ENCODE measurements around the gene HOXB6. TPM values are rescaled to one million over a fixed set of nuclear protein-coding genes. Genes with fewer than 3 reads are reported as not detected.

The HOXB6 gene
- total RNA-seq, 5 donors from 2014 or later (not counting 1 experiment from before 2014, with no cell fraction given), result 0.16 to 0.33 TPM; not detected in 3

DNA sequence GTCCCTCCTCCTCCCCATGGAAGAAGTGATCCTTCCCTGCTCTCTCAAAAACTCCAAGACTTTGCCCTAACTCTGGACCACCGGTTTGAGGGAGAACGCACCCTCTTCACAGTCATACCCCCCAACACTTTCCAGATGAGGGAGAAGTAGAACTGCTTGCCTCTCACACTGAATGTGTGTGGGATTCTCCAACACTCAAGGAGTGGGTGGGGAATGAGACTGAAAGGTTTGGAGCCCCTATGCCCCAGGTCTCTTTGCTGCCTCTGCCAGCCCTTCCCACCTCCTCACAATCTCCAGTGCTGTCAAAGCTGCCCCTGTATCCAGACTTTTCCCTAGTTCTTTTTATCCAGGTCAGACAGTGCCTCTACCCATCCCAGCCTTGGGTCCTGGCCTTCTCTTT, 38.1 kb downstream of the HOXB6 start:
- CTCF ChIA-PET, result no interaction called here
- peaks cover 0 to 41% of the 10 kb centered on the region in 2 experiments for H3K27me3 ChIP-seq (replicated peaks in 1 of 2; ENCODE audit: control insufficient read depth in 2 of 2, extremely low read depth in 1 of 2, insufficient read depth in 2 of 2, low read length in 1 of 2)
- peaks cover 12% of the 10 kb centered on the region for H3K36me3 Mint-ChIP-seq

DNA sequence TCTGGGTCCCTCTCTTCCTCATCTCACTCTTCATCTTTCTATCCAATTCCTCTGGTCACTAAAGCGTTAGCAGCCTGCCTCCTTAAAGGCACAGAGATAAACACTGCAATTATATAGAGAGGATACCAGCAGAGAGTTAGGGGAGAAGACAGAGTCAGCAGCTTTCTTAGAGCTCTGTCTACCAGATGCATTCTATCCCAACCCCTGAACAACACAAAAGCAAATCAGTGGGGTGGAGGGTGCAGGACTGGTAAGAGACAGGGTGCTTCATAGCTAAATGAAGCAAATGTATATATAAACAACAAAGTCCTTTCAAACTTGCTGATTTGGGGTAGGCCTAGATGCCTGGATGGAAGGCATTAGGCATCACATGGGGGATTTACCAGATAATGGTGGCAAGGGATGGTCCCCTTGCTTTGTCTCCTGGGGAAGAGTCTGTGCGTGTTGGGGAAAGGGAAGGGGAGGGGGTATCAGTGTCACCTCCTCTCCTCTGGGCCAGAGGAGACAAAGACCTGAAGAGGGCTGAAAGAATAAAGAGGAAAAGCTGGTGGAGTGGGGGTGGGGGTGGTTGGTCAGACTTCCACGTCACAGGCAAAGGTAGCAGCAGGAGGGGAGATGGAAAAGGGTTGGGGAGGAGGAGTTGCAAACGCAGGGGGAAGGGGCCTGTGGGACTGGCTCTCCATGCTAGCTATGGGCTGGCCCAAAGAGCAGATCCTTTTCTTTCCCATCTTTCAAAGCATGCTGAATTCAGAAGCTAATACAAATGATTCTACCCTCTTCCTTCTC, 38.7 kb downstream of the HOXB6 start:
- no peak for ATAC-seq (replicated peaks in 1 of 4)
- H3K27me3 Mint-ChIP-seq, result peaks cover 7 to 26% of the 10 kb centered on the region in 2 donors
- H3K4me1 Mint-ChIP-seq, result peaks cover 0 to 27% (median 16%) of the 10 kb centered on the region in 3 donors
- H3K4me1 ChIP-seq (ENCODE audit: control insufficient read depth in 1 of 2, extremely low read depth in 1 of 2, insufficient read depth in 2 of 2, low read length in 2 of 2), result peaks cover 2 to 15% of the 10 kb centered on the region in 2 experiments
- no peak overlapping the region for H3K27ac ChIP-seq (ENCODE audit: low read length)
- H3K27ac Mint-ChIP-seq, result no peak overlapping the region
- no peaks in the 10 kb centered on the region for H3K9me3 ChIP-seq
- H3K4me3 ChIP-seq (ENCODE audit: control insufficient read depth in 1 of 2, extremely low read depth in 1 of 2, low read length in 1 of 2), result no peak overlapping the region
- H3K9me3 Mint-ChIP-seq, result no peaks in the 10 kb centered on the region
- no peaks in the 10 kb centered on the region for H3K36me3 ChIP-seq (ENCODE audit: control insufficient read depth in 2 of 2, extremely low read depth in 1 of 2, insufficient read depth in 1 of 2, low read length in 1 of 2)
- peaks cover 0 to 42% of the 10 kb centered on the region in 2 experiments for H3K27me3 ChIP-seq (replicated peaks in 1 of 2; ENCODE audit: control insufficient read depth in 2 of 2, extremely low read depth in 1 of 2, insufficient read depth in 2 of 2, low read length in 1 of 2)
- WGBS (ENCODE audit: insufficient coverage), result 100% methylated on average over 1 of the region's 4 CpGs
- no peak for DNase-seq
- CTCF ChIA-PET, result interaction anchor here in 1 of 2 donors (0.5 kb wide), 1 partner anchor 267 kb away, joined by 4 read pairs; no protein-coding TSS in a partner anchor
- POLR2A ChIA-PET, result interaction anchor here in 1 of 2 donors (0.5 kb wide), 1 partner anchor 11 kb away, joined by 4 read pairs; no protein-coding TSS in a partner anchor
- no peak overlapping the region for H3K4me3 Mint-ChIP-seq
- peaks cover 8% of the 10 kb centered on the region for H3K36me3 Mint-ChIP-seq

More for the DNA sequence above, 38.1 kb downstream of the HOXB6 start:
- Histone ChIP-seq H3K4me1 (ENCODE audit: control insufficient read depth in 1 of 2, extremely low read depth in 1 of 2, insufficient read depth in 2 of 2, low read length in 2 of 2) (peaks cover 1 to 9% of the 10 kb centered on the region in 2 experiments), H3K4me3 (ENCODE audit: control insufficient read depth in 1 of 2, extremely low read depth in 1 of 2, low read length in 1 of 2) (no peak overlapping the region), H3K36me3 (ENCODE audit: control insufficient read depth in 2 of 2, extremely low read depth in 1 of 2, insufficient read depth in 1 of 2, low read length in 1 of 2) (peaks cover 0 to 4% of the 10 kb centered on the region in 2 donors), H3K27ac (ENCODE audit: low read length) (no peak overlapping the region), H3K9me3 (no peaks in the 10 kb centered on the region)
- Mint-ChIP-seq H3K27me3 (peaks cover 7 to 26% of the 10 kb centered on the region in 2 donors), H3K9me3 (no peaks in the 10 kb centered on the region), H3K27ac (no peak overlapping the region), H3K4me3 (no peak overlapping the region), H3K4me1 (peaks cover 0 to 23% (median 14%) of the 10 kb centered on the region in 3 donors)
- POLR2A ChIA-PET, result no interaction called here
- no peak for DNase-seq
- WGBS (ENCODE audit: insufficient coverage), result no CpG with 5 or more reads among the region's 2 CpGs
- no peak for ATAC-seq (replicated peaks in 1 of 4)

DNA sequence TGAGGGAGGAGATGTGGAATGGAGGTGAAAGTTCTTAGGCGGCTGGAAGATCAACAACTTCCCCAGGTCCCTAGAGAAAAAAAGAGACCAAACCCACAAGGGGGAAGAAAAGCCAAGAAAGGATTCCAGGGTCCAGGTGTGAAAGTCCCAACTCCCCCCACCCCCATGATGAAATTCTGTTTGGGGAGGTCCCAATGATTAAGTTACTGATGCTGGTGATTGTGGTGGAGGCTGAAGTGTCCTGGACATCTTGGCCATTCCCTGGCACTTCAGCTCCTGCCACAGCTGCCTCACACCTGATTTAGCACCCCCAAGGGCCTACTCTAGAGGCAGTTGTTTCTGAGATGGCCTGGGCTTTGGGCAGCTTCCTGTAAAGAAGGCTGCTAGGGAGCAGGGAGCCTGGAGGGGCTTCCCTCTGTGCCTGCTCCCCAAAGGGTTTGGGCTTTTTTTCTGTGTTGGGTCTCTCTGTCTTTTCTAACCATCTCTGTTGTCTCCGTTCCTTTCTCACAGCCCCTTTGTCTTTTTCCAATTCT, 39.7 kb downstream of the HOXB6 start:
- H3K36me3 Mint-ChIP-seq, result peaks cover 8% of the 10 kb centered on the region
- POLR2A ChIA-PET, result interaction anchor here in 1 of 2 donors (0.5 kb wide), 1 partner anchor 12 kb away, joined by 3 read pairs; no protein-coding TSS in a partner anchor
- H3K4me1 Mint-ChIP-seq, result peaks cover 0 to 27% (median 16%) of the 10 kb centered on the region in 3 donors
- no peaks in the 10 kb centered on the region for H3K36me3 ChIP-seq (ENCODE audit: control insufficient read depth in 2 of 2, extremely low read depth in 1 of 2, insufficient read depth in 1 of 2, low read length in 1 of 2)
- peaks cover 7 to 26% of the 10 kb centered on the region in 2 donors for H3K27me3 Mint-ChIP-seq
- no peaks in the 10 kb centered on the region for H3K9me3 Mint-ChIP-seq
- DNase-seq (no peak), ATAC-seq (replicated peaks in 1 of 4) (no peak)
- H3K27me3 ChIP-seq (replicated peaks in 1 of 2; ENCODE audit: control insufficient read depth in 2 of 2, extremely low read depth in 1 of 2, insufficient read depth in 2 of 2, low read length in 1 of 2), result peaks cover 0 to 35% of the 10 kb centered on the region in 2 experiments
- WGBS (ENCODE audit: insufficient coverage), result no CpG with 5 or more reads among the region's 2 CpGs
- H3K27ac ChIP-seq (ENCODE audit: low read length), result no peak overlapping the region
- no peak overlapping the region for H3K4me3 ChIP-seq (ENCODE audit: control insufficient read depth in 1 of 2, extremely low read depth in 1 of 2, low read length in 1 of 2)
- CTCF ChIA-PET, result no interaction called here
- no peak overlapping the region for H3K27ac Mint-ChIP-seq
- H3K4me3 Mint-ChIP-seq, result peak overlapping the region in 1 of 3 donors; percentile 34
- no peaks in the 10 kb centered on the region for H3K9me3 ChIP-seq
- H3K4me1 ChIP-seq (ENCODE audit: control insufficient read depth in 1 of 2, extremely low read depth in 1 of 2, insufficient read depth in 2 of 2, low read length in 2 of 2), result peaks cover 2 to 16% of the 10 kb centered on the region in 2 experiments

DNA sequence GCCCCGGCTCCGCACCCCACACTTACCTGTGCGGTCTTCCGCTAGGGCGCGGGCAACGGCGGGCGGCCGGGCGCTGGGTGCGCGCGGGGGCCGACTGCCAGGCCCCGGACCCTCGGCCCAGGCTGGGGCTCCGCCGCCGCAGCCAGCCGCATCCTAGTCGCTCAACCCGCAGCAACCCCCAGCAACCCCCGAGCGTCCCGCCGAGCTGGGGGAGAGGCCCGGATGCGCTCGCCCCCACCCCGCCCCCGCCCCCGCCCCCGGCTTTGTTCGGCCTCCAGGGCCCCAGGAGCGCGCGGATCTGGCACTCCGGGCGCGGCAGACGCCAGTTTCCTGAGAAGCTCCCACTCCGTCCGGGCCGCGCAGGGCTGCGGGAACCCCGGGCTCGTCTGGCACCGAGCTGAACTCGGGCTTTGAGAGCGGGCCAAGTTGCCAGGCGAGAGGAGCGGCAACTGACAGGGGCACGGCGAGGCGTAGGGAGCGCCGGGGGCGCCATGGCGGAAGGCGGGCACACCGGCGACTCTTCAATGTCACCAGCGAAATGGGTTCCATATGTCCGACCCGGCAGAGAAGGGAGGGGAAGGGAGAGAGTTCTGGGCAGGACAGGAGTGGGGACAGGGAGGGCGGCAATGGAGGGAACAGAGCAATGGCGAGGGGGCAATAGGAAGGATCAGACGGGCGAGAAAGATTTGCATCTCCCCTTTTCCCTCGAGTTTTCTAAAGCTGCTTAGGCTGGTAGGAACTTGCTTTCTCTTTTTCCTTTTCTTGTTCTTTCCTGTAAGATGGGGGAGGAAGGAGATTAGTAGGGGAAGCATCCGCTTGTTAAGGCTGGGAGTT, 40.4 kb downstream of the HOXB6 start:
- ChIA-PET CTCF (no interaction called here), POLR2A (interaction anchor here in 1 of 2 donors (0.5 kb wide), 1 partner anchor 13 kb away, joined by 3 read pairs; no protein-coding TSS in a partner anchor)
- DNase-seq (no peak), ATAC-seq (replicated peaks in 1 of 4) (peak; percentile 40 to 47 (median 44))
- H3K36me3 Mint-ChIP-seq, result peaks cover 8% of the 10 kb centered on the region
- H3K27me3 Mint-ChIP-seq, result peaks cover 7 to 20% of the 10 kb centered on the region in 2 donors
- Histone ChIP-seq H3K27ac (ENCODE audit: low read length) (no peak overlapping the region), H3K4me3 (ENCODE audit: control insufficient read depth in 1 of 2, extremely low read depth in 1 of 2, low read length in 1 of 2) (no peak overlapping the region), H3K4me1 (ENCODE audit: control insufficient read depth in 1 of 2, extremely low read depth in 1 of 2, insufficient read depth in 2 of 2, low read length in 2 of 2) (peaks cover 2 to 16% of the 10 kb centered on the region in 2 experiments), H3K27me3 (replicated peaks in 1 of 2; ENCODE audit: control insufficient read depth in 2 of 2, extremely low read depth in 1 of 2, insufficient read depth in 2 of 2, low read length in 1 of 2) (peaks cover 0 to 39% of the 10 kb centered on the region in 2 experiments), H3K36me3 (ENCODE audit: control insufficient read depth in 2 of 2, extremely low read depth in 1 of 2, insufficient read depth in 1 of 2, low read length in 1 of 2) (no peaks in the 10 kb centered on the region), H3K9me3 (no peaks in the 10 kb centered on the region)
- WGBS (ENCODE audit: insufficient coverage), result 60% methylated on average over 45 of the region's 73 CpGs
- no peaks in the 10 kb centered on the region for H3K9me3 Mint-ChIP-seq
- H3K27ac Mint-ChIP-seq, result no peak overlapping the region
- H3K4me1 Mint-ChIP-seq, result peaks cover 0 to 27% (median 16%) of the 10 kb centered on the region in 3 donors
- H3K4me3 Mint-ChIP-seq, result peak overlapping the region in 2 of 3 donors; percentile 34 to 53

GRCh38 chr17:48563867-48564187, 41.0 kb downstream of the HOXB6 start:
- H3K27me3 ChIP-seq (replicated peaks in 1 of 2; ENCODE audit: control insufficient read depth in 2 of 2, extremely low read depth in 1 of 2, insufficient read depth in 2 of 2, low read length in 1 of 2), result peaks cover 0 to 41% of the 10 kb centered on the region in 2 experiments
- no peaks in the 10 kb centered on the region for H3K9me3 Mint-ChIP-seq
- DNase-seq (no peak), ATAC-seq (replicated peaks in 1 of 4) (no peak)
- no peak overlapping the region for H3K27ac Mint-ChIP-seq
- no peak overlapping the region for H3K27ac ChIP-seq (ENCODE audit: low read length)
- CTCF ChIA-PET, result no interaction called here
- POLR2A ChIA-PET, result no interaction called here
- H3K9me3 ChIP-seq, result no peaks in the 10 kb centered on the region
- H3K4me3 Mint-ChIP-seq, result peak overlapping the region in 1 of 3 donors; percentile 53
- H3K4me1 Mint-ChIP-seq, result peaks cover 0 to 24% (median 16%) of the 10 kb centered on the region in 3 donors
- peaks cover 5% of the 10 kb centered on the region for H3K36me3 Mint-ChIP-seq
- peaks cover 10 to 16% of the 10 kb centered on the region in 2 donors for H3K27me3 Mint-ChIP-seq
- WGBS (ENCODE audit: insufficient coverage), result 93% methylated on average over 8 of the region's 10 CpGs
- no peaks in the 10 kb centered on the region for H3K36me3 ChIP-seq (ENCODE audit: control insufficient read depth in 2 of 2, extremely low read depth in 1 of 2, insufficient read depth in 1 of 2, low read length in 1 of 2)
- no peak overlapping the region for H3K4me3 ChIP-seq (ENCODE audit: control insufficient read depth in 1 of 2, extremely low read depth in 1 of 2, low read length in 1 of 2)
- peaks cover 2 to 16% of the 10 kb centered on the region in 2 experiments for H3K4me1 ChIP-seq (ENCODE audit: control insufficient read depth in 1 of 2, extremely low read depth in 1 of 2, insufficient read depth in 2 of 2, low read length in 2 of 2)

DNA sequence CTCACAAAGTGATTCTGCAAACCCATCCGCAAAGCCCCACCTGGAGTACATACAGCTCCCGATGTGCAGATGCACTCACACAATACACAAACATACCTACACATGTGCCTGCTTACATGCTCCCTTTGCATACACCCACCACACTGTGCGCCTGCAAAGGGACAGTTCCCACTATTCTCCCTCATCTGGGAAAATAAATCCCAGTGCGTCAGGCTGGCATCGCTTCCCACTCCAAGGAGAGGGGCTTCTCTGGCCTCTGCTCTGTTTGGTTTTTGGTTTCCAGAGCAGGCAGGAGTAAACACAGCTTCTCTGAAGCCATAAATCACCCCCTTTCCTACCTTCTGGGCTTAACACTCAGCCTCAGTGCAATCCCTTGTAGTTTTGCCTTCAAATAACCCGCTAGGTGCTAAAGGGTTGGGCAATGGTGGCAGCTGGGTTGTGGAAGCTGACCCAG, 41.4 kb downstream of the HOXB6 start:
- Histone ChIP-seq H3K4me1 (ENCODE audit: control insufficient read depth in 1 of 2, extremely low read depth in 1 of 2, insufficient read depth in 2 of 2, low read length in 2 of 2) (peaks cover 2 to 16% of the 10 kb centered on the region in 2 experiments), H3K36me3 (ENCODE audit: control insufficient read depth in 2 of 2, extremely low read depth in 1 of 2, insufficient read depth in 1 of 2, low read length in 1 of 2) (no peaks in the 10 kb centered on the region), H3K27ac (ENCODE audit: low read length) (no peak overlapping the region), H3K27me3 (replicated peaks in 1 of 2; ENCODE audit: control insufficient read depth in 2 of 2, extremely low read depth in 1 of 2, insufficient read depth in 2 of 2, low read length in 1 of 2) (peaks cover 0 to 38% of the 10 kb centered on the region in 2 experiments), H3K4me3 (ENCODE audit: control insufficient read depth in 1 of 2, extremely low read depth in 1 of 2, low read length in 1 of 2) (no peak overlapping the region), H3K9me3 (no peaks in the 10 kb centered on the region)
- ChIA-PET CTCF (no interaction called here), POLR2A (interaction anchor here in 1 of 2 donors (0.5 kb wide), 1 partner anchor 1915 kb away, joined by 9 read pairs; no protein-coding TSS in a partner anchor)
- Mint-ChIP-seq H3K4me3 (peak overlapping the region in 1 of 3 donors; percentile 53), H3K27ac (no peak overlapping the region), H3K27me3 (peaks cover 13 to 17% of the 10 kb centered on the region in 2 donors), H3K36me3 (peaks cover 5% of the 10 kb centered on the region), H3K9me3 (no peaks in the 10 kb centered on the region), H3K4me1 (peaks cover 0 to 20% (median 12%) of the 10 kb centered on the region in 3 donors)
- DNase-seq, result no peak
- WGBS (ENCODE audit: insufficient coverage), result 100% methylated on average over 6 of the region's 6 CpGs
- ATAC-seq (replicated peaks in 1 of 4), result no peak

Measured in T-cell (primary cell).